ENCODE results near the gene SLCO2B1. TPM values are rescaled to one million over a fixed set of nuclear protein-coding genes. Genes with fewer than 3 reads are reported as not detected.

SLCO2B1 gene
- total RNA-seq, 2 experiments from 2014 or later = not detected

DNA sequence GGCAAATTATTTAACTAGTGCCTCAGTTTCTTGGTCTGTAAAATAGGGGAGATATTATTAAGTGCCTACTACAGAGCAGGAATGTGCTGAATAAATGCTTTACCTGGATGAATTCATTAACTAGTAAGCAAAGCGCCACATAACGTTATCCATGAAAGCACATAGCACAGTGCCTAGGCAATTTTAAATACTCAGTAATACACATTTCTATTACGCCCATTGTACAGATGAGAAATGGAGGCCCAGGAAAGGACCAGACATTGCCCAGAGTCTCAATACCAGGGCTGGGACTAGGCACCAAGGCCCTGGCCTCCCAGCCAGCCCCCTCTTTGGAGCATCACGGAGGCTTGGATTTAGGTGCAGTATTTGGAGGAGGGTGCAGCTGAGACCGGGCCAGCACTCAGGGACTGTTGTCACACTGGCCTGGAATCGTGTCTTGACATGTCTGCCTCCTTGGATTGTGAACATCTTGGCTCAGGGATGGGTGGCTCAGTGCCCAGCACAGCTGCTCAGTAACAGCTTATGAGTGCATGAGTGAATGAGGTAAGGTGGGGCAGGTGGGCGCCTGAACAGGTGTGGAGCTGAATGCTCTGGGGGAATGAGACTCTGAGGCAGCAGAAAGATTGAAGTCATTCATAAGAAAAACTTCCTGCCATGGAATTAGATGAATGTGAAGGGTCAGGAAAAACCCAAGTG, 47.5 kb downstream of the SLCO2B1 start:
- Mint-ChIP-seq H3K27ac (no peak overlapping the region), H3K4me3 (no peak overlapping the region), H3K4me1 (ENCODE audit: low read depth) (peaks cover 4% of the 10 kb centered on the region), H3K27me3 (ENCODE audit: low read depth) (peaks cover 6% of the 10 kb centered on the region), H3K36me3 (ENCODE audit: low read depth) (no peaks in the 10 kb centered on the region), H3K9me3 (ENCODE audit: insufficient read depth) (no peaks in the 10 kb centered on the region)
- CTCF ChIA-PET = interaction anchor here (18.5 kb wide), 1 partner anchor 56 kb away, joined by 432 read pairs; no protein-coding TSS in a partner anchor
- DNase-seq = no peak
- no peak for ATAC-seq
- POLR2A ChIA-PET = interaction anchor here (1.2 kb wide), 1 partner anchor 24 kb away, joined by 3 read pairs; no protein-coding TSS in a partner anchor

DNA sequence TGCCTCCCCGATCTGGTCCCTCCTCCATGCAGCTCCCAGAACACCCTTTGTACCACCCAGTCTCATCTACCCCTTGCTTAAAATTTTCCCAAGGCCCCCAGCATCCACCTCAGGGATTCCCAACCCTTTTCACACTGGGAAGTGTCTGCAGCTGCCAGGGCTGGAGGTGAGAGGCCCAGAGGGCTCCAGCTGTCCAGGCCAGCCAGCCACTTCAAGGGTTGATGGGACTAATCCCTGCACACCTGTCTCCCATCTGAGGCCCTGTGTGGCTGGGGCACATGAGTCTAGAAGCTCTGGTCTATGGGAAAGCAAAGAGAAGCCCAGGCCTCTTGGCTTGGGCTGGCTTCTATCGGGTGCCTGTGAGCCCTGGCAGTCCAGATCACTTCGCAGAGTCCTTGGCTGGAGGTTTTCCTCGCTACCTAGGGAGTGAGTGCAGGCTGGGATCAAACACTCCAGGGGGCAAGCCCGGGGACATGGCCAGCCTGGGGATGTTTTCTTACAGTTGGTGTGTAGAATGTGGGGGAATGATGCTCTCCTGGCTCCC, 48.6 kb downstream of the SLCO2B1 start:
- Mint-ChIP-seq H3K27me3 (ENCODE audit: low read depth) (peaks cover 6% of the 10 kb centered on the region), H3K4me1 (ENCODE audit: low read depth) (peaks cover 4% of the 10 kb centered on the region)

DNA sequence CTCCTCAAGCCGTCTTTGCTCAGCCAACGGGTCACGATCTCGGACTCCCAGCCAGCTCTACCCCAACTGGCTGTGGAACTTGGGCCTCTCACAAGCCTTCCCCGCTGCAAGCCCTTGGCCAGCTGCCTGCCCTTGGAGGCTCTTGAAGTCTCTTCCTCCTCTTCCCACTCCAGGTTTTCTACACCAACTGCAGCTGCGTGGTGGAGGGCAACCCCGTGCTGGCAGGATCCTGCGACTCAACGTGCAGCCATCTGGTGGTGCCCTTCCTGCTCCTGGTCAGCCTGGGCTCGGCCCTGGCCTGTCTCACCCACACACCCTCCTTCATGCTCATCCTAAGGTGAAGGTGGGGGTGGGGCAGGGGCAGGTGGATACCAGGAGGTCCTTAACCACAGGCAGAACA, 49.1 kb downstream of the SLCO2B1 start:
- ChIA-PET POLR2A (no interaction called here), CTCF (interaction anchor here (18.5 kb wide), 1 partner anchor 58 kb away, joined by 432 read pairs; no protein-coding TSS in a partner anchor)
- Mint-ChIP-seq H3K27ac (no peak overlapping the region), H3K4me1 (ENCODE audit: low read depth) (peaks cover 4% of the 10 kb centered on the region), H3K4me3 (no peak overlapping the region), H3K9me3 (ENCODE audit: insufficient read depth) (no peaks in the 10 kb centered on the region), H3K27me3 (ENCODE audit: low read depth) (peaks cover 4% of the 10 kb centered on the region), H3K36me3 (ENCODE audit: low read depth) (no peaks in the 10 kb centered on the region)
- ATAC-seq = no peak
- no peak for DNase-seq

More for the DNA sequence above, 48.6 kb downstream of the SLCO2B1 start:
- Mint-ChIP-seq H3K36me3 (ENCODE audit: low read depth) (no peaks in the 10 kb centered on the region), H3K4me3 (no peak overlapping the region), H3K9me3 (ENCODE audit: insufficient read depth) (no peaks in the 10 kb centered on the region), H3K27ac (no peak overlapping the region)
- POLR2A ChIA-PET = interaction anchor here (1.2 kb wide), 1 partner anchor 25 kb away, joined by 3 read pairs; no protein-coding TSS in a partner anchor
- ATAC-seq = no peak
- DNase-seq = no peak
- CTCF ChIA-PET = interaction anchor here (18.5 kb wide), 1 partner anchor 57 kb away, joined by 432 read pairs; no protein-coding TSS in a partner anchor

DNA sequence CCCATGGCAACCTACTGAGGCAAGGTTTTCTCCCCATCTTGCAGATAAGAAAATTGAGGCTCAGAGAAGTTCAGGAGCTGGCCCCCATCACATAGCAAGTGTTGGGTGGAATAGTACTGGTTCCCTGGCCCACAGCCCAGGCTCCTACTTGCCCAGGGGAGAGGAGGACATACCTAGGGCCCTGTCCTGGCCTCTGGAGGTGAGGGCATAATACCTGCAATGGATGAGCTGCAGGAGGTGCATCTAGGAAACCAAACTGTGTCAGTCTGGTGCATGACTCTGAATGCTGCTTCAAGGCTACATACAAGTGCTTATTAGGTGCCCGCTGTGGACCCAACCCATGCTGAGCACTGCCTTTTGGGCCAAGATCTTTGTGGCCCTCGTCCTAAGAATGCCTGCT, 49.6 kb downstream of the SLCO2B1 start:
- CTCF ChIA-PET = interaction anchor here (18.5 kb wide), 1 partner anchor 58 kb away, joined by 432 read pairs; no protein-coding TSS in a partner anchor
- H3K27ac Mint-ChIP-seq = no peak overlapping the region
- ATAC-seq (no peak), DNase-seq (no peak)
- H3K4me1 Mint-ChIP-seq (ENCODE audit: low read depth) = peaks cover 1% of the 10 kb centered on the region
- no peak overlapping the region for H3K4me3 Mint-ChIP-seq
- POLR2A ChIA-PET = no interaction called here
- no peaks in the 10 kb centered on the region for H3K36me3 Mint-ChIP-seq (ENCODE audit: low read depth)
- peaks cover 4% of the 10 kb centered on the region for H3K27me3 Mint-ChIP-seq (ENCODE audit: low read depth)
- H3K9me3 Mint-ChIP-seq (ENCODE audit: insufficient read depth) = no peaks in the 10 kb centered on the region

DNA sequence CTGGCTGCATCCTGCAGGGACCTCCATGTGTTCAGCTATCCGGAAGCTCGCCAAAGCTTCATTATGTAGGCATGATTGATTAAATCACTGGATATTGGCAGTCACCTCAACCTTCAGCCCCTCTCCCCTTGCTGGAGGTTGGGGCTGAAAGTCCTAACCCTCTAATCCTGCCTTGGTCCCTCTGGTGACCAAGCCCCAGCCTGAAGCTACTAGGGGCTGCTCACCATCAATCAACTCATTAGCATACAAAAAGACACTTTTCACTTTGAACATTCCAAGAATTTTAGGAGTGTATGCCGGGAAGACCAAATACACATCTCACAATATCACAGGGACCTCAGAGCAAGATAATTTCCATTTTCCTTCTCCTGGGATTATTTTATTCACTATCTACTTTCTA, 50.9 kb downstream of the SLCO2B1 start:
- peaks cover 5% of the 10 kb centered on the region for H3K27me3 Mint-ChIP-seq (ENCODE audit: low read depth)
- ChIA-PET CTCF (interaction anchor here (1.1 to 18.5 kb wide), 2 partner anchors 47 to 60 kb away, joined by 3 to 432 read pairs; no protein-coding TSS in a partner anchor), POLR2A (interaction anchor here (1.0 to 1.1 kb wide), 2 partner anchors 22 to 39 kb away, joined by 3 to 5 read pairs; no protein-coding TSS in a partner anchor)
- DNase-seq (no peak), ATAC-seq (no peak)
- H3K27ac Mint-ChIP-seq = no peak overlapping the region
- no peaks in the 10 kb centered on the region for H3K9me3 Mint-ChIP-seq (ENCODE audit: insufficient read depth)
- no peaks in the 10 kb centered on the region for H3K36me3 Mint-ChIP-seq (ENCODE audit: low read depth)
- no peaks in the 10 kb centered on the region for H3K4me1 Mint-ChIP-seq (ENCODE audit: low read depth)
- no peak overlapping the region for H3K4me3 Mint-ChIP-seq

DNA sequence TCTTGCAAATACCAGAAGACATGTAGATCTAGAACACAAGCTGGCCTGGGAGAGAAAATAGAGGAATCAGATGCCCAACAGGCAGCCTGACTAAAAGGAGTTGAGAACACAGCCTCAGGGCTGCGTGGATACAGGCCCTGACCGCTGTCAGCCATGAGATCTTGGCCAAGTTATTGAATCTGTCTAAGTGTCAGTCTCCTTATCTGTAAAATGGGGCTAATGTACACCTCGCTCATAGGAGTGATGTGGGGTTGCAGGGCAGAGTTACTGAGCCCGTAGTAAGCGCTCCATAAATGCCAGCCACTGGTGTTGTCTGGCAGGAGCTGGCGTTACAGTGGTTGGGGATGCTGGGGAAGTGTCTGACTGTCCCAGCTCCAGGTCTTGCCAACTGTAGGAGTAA, 51.3 kb downstream of the SLCO2B1 start:
- no peaks in the 10 kb centered on the region for H3K4me1 Mint-ChIP-seq (ENCODE audit: low read depth)
- H3K4me3 Mint-ChIP-seq = no peak overlapping the region
- H3K9me3 Mint-ChIP-seq (ENCODE audit: insufficient read depth) = no peaks in the 10 kb centered on the region
- H3K27me3 Mint-ChIP-seq (ENCODE audit: low read depth) = peaks cover 5% of the 10 kb centered on the region
- POLR2A ChIA-PET = interaction anchor here (1.1 kb wide), 1 partner anchor 39 kb away, joined by 5 read pairs; no protein-coding TSS in a partner anchor
- H3K27ac Mint-ChIP-seq = no peak overlapping the region
- CTCF ChIA-PET = interaction anchor here (1.1 to 18.5 kb wide), 2 partner anchors 47 to 60 kb away, joined by 3 to 432 read pairs; no protein-coding TSS in a partner anchor
- H3K36me3 Mint-ChIP-seq (ENCODE audit: low read depth) = no peaks in the 10 kb centered on the region
- ATAC-seq (no peak), DNase-seq (no peak)

DNA sequence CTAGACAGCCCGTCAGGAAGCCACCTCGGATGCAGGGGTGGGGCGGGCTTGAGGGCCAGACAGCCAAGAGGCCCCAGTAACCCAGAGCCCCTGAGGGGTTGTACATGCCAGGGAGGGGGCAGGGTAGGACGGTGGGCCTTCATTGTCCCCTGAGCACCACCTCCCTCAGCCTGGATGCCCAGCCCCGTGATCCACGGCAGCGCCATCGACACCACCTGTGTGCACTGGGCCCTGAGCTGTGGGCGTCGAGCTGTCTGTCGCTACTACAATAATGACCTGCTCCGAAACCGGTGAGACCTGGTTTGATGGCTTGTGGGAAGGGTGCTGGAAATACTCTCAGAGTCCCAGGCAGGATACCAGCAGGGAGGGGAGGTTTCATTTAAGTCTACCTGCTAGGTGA, 52.2 kb downstream of the SLCO2B1 start:
- no peak overlapping the region for H3K27ac Mint-ChIP-seq

DNA sequence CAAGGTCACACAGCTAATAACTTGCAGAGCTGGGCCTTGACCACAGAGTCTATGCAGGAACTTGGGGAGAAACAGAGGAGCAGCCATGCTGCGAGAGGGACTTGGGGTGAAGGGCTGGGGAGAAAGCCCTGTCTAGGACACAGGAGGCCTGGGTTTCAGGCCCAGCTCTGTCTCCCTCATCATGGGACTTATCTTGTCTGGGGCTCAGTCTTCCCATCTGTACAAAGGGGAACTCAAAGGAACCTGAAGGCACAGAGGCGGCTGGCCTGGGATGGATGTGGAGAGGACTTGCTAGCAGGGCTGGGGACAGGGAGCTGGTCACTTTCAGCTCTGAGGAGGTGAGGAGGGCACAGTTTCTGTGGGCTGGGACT, 52.7 kb downstream of the SLCO2B1 start:
- H3K9me3 Mint-ChIP-seq (ENCODE audit: insufficient read depth) = no peaks in the 10 kb centered on the region
- H3K27ac Mint-ChIP-seq = no peak overlapping the region
- POLR2A ChIA-PET = interaction anchor here (1.0 kb wide), 1 partner anchor 181 kb away, joined by 3 read pairs; no protein-coding TSS in a partner anchor
- H3K27me3 Mint-ChIP-seq (ENCODE audit: low read depth) = peaks cover 2% of the 10 kb centered on the region
- H3K36me3 Mint-ChIP-seq (ENCODE audit: low read depth) = no peaks in the 10 kb centered on the region
- no peak for DNase-seq
- H3K4me3 Mint-ChIP-seq = no peak overlapping the region
- no peaks in the 10 kb centered on the region for H3K4me1 Mint-ChIP-seq (ENCODE audit: low read depth)
- no peak for ATAC-seq
- CTCF ChIA-PET = interaction anchor here (0.8 to 18.5 kb wide), 9 partner anchors 8 to 277 kb away, joined by 3 to 432 read pairs (median 9); no protein-coding TSS in a partner anchor

More for the DNA sequence above, 52.2 kb downstream of the SLCO2B1 start:
- no peak for ATAC-seq
- Mint-ChIP-seq H3K36me3 (ENCODE audit: low read depth) (no peaks in the 10 kb centered on the region), H3K9me3 (ENCODE audit: insufficient read depth) (no peaks in the 10 kb centered on the region), H3K4me1 (ENCODE audit: low read depth) (no peaks in the 10 kb centered on the region), H3K27me3 (ENCODE audit: low read depth) (peaks cover 3% of the 10 kb centered on the region), H3K4me3 (no peak overlapping the region)
- ChIA-PET CTCF (interaction anchor here (0.8 to 18.5 kb wide), 5 partner anchors 12 to 181 kb away, joined by 3 to 432 read pairs (median 7); no protein-coding TSS in a partner anchor), POLR2A (interaction anchor here (1.0 kb wide), 1 partner anchor 180 kb away, joined by 3 read pairs; no protein-coding TSS in a partner anchor)
- DNase-seq = no peak

DNA sequence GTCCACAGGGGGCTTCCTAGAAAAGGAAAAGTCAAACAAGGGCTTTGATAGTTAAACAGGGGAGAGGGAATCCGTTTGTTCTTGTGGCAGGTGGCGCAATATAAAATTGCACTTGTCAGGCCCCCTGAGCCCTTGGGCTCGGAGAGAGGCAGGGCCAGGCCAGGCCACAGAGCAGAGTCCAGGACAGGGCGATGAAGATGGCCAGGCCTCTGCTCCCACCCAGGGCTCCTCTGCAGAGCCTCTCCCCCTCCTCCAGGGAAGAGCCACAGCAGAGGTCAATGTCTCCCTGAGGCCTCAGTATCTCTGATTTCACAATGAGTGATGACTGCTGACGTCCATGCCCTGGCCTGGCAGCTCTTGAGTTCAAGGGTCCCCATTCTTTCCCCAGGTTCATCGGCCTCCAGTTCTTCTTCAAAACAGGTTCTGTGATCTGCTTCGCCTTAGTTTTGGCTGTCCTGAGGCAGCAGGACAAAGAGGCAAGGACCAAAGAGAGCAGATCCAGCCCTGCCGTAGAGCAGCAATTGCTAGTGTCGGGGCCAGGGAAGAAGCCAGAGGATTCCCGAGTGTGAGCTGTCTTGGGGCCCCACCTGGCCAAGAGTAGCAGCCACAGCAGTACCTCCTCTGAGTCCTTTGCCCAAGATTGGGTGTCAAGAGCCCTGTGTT, 53.2 kb downstream of the SLCO2B1 start:
- Mint-ChIP-seq H3K27ac (no peak overlapping the region), H3K9me3 (ENCODE audit: insufficient read depth) (no peaks in the 10 kb centered on the region), H3K4me1 (ENCODE audit: low read depth) (no peaks in the 10 kb centered on the region)

DNA sequence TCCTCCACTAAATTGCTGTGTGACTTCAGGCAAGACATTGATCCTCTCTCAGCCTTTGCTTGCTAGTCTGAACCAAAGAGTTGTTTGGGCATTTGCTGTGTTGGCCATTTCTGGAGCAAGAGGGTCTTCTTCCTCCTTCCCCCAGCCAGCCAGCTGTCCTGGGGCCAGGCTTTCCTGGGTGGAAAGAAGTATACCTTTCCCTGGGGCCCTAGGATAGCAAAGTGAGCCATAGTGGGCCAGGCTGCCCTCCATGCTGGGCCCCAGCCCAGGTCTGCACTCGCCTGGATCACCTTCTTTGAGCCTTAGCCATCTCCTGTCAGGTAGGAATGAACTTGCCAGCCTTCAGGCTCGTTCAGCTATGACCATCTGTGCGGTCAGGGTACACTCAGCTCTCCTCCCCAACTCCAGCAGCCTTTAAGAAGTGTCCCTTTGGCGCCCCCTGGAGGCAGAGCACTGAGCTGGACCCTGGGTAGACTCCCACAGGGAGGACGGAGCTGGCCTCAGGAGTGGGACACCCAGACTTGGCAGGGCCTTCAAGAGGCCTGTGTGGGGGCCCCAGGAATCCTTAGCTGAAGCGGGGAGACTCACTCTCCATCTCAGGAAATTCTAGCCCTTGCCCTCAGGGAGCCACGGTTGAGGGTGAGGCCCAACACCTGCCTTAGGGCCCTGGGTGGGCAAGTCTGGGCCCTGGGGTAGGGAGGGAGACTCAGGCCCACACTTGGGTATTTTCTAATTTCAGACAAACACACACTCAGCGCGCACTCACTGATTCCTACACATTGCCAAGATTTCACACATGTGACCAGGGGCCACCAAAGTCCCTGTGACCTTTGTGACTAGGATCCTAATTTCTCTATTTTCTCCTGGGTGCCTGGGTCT, 54.0 kb downstream of the SLCO2B1 start:
- Mint-ChIP-seq H3K27ac (no peak overlapping the region), H3K4me1 (ENCODE audit: low read depth) (no peaks in the 10 kb centered on the region), H3K4me3 (no peak overlapping the region), H3K9me3 (ENCODE audit: insufficient read depth) (no peaks in the 10 kb centered on the region), H3K27me3 (ENCODE audit: low read depth) (peaks cover 2% of the 10 kb centered on the region), H3K36me3 (ENCODE audit: low read depth) (no peaks in the 10 kb centered on the region)
- DNase-seq = peak; percentile 89
- ATAC-seq = peak; percentile 98
- POLR2A ChIA-PET = no interaction called here
- CTCF ChIA-PET = interaction anchor here (0.6 to 18.5 kb wide), 47 partner anchors 10 to 503 kb away, joined by 3 to 432 read pairs (median 5); partner anchors contain the start of genes NEU3 and TPBGL

More for the DNA sequence above, 53.2 kb downstream of the SLCO2B1 start:
- CTCF ChIA-PET = interaction anchor here (1.0 to 18.5 kb wide), 41 partner anchors 9 to 385 kb away, joined by 3 to 432 read pairs (median 6); partner anchors contain the start of genes NEU3 and TPBGL
- POLR2A ChIA-PET = interaction anchor here (1.0 kb wide), 1 partner anchor 181 kb away, joined by 3 read pairs; no protein-coding TSS in a partner anchor
- Mint-ChIP-seq H3K36me3 (ENCODE audit: low read depth) (no peaks in the 10 kb centered on the region), H3K4me3 (no peak overlapping the region), H3K27me3 (ENCODE audit: low read depth) (peaks cover 2% of the 10 kb centered on the region)
- ATAC-seq (no peak), DNase-seq (no peak)

Measured in activated CD8-positive, alpha-beta T cell treated with anti-CD3 and anti-CD28 coated beads, Interleukin-2, amount 10 ng/mL, durations not matched to agents 7 days and 5 days (primary cell).